Measurements from ENCODE around the gene TMEM178A. TPM values are rescaled to one million over a fixed set of nuclear protein-coding genes. Genes with fewer than 3 reads are reported as not detected.

Gene TMEM178A
- total and polyA plus RNA-seq, 10 donors, result 0.49 to 2.1 (median 0.89) TPM

DNA sequence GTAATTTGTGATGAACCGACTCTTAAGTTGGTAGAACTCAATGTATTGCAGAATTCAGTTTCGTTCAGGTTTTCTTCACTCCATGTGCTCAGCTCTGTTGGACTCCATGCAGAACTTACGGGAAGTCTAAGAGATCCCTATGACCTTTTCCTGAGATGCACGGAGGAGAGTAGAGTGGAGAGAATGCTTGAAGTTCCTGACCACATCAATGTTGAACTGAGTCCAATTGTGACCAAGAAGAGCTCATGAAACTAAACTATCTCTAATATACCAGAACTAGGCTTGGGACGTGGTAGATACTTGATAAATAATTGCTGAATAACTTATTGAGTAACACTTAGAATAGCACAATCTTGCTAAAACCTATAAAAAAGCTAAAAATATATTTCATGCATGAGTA lies 47.2 kb downstream of the TMEM178A start:
- no peaks in the 10 kb centered on the region for H3K4me1 ChIP-seq
- no peaks in the 10 kb centered on the region for H3K27me3 ChIP-seq (replicated peaks in 1 of 7)
- no peak overlapping the region for H3K27ac ChIP-seq
- H3K4me3 ChIP-seq, result no peak overlapping the region
- H3K9me3 ChIP-seq, result no peaks in the 10 kb centered on the region
- no peak for DNase-seq
- no peaks in the 10 kb centered on the region for H3K36me3 ChIP-seq
- TF ChIP-seq POLR2AphosphoS5 (IDR thresholded peaks at IDR 0.05) (no peak), POLR2A (IDR thresholded peaks at IDR 0.05) (no peak)
- TF ChIP-seq, protein P1, sequence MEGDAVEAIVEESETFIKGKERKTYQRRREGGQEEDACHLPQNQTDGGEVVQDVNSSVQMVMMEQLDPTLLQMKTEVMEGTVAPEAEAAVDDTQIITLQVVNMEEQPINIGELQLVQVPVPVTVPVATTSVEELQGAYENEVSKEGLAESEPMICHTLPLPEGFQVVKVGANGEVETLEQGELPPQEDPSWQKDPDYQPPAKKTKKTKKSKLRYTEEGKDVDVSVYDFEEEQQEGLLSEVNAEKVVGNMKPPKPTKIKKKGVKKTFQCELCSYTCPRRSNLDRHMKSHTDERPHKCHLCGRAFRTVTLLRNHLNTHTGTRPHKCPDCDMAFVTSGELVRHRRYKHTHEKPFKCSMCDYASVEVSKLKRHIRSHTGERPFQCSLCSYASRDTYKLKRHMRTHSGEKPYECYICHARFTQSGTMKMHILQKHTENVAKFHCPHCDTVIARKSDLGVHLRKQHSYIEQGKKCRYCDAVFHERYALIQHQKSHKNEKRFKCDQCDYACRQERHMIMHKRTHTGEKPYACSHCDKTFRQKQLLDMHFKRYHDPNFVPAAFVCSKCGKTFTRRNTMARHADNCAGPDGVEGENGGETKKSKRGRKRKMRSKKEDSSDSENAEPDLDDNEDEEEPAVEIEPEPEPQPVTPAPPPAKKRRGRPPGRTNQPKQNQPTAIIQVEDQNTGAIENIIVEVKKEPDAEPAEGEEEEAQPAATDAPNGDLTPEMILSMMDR (IDR thresholded peaks at IDR 0.05 in 8 of 11, conservative IDR thresholded peaks at IDR 0.05 in 3 of 11), result no peak
- 84 to 93% (median 88%) methylated on average over 5 of the region's 5 CpGs for WGBS, 5 donors
- intact Hi-C loops (cut with DNase I; ENCODE audit: low total_unique reads), result no loop called here

DNA sequence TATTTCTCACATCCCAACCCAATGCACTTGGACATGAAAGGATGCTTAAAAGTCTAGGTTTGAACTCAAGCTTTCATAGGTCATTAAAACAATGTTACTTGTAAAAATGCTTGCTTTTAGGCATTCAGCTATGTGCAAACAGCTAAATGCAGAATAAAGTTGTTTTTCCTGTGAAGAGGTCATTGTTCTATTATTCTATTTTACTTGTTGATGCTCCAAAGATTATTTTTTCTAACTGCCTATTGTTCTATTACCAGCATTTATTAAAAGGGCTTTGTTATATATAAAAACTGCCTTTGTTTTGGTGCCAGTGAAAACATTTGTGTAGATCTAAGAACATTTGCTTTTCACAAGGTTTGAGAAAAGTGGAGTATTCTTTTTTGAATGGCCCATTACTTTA lies 49.4 kb downstream of the TMEM178A start:
- DNase-seq, result no peak
- Histone ChIP-seq H3K4me1 (no peaks in the 10 kb centered on the region), H3K9me3 (no peaks in the 10 kb centered on the region), H3K4me3 (no peak overlapping the region), H3K27ac (no peak overlapping the region), H3K36me3 (no peaks in the 10 kb centered on the region), H3K27me3 (replicated peaks in 1 of 7) (no peaks in the 10 kb centered on the region)
- TF ChIP-seq POLR2A (IDR thresholded peaks at IDR 0.05), result no peak
- TF ChIP-seq POLR2AphosphoS5 (IDR thresholded peaks at IDR 0.05), result no peak
- TF ChIP-seq, protein P1 (IDR thresholded peaks at IDR 0.05 in 8 of 11, conservative IDR thresholded peaks at IDR 0.05 in 3 of 11), result no peak
- intact Hi-C loops (cut with DNase I; ENCODE audit: low total_unique reads), result no loop called here

DNA sequence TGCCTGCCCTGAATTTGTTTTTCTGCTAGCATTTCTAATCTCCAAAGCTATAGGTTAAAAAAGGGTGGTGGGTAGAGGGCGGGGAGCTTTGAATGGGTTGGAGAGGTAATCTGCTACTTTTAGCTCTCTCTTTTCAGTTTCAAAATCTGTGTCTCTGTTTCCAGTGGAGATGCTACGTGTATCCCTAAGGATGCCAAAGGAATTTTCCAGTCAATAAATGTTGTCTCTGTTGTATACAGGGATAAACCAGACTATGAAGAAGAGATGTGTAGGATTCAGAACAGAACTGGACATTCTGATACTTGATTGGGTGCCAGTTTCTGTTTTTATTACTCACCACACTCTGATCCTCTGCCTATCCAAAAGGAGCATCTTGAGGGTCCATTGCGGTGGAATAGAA lies 50.1 kb downstream of the TMEM178A start:
- Histone ChIP-seq H3K27me3 (replicated peaks in 1 of 7) (no peaks in the 10 kb centered on the region), H3K9me3 (no peaks in the 10 kb centered on the region), H3K4me3 (no peak overlapping the region), H3K27ac (no peak overlapping the region), H3K36me3 (no peaks in the 10 kb centered on the region), H3K4me1 (no peaks in the 10 kb centered on the region)
- 82 to 98% (median 88%) methylated on average over 3 of the region's 3 CpGs for WGBS, 5 donors
- TF ChIP-seq POLR2A (IDR thresholded peaks at IDR 0.05) (no peak), POLR2AphosphoS5 (IDR thresholded peaks at IDR 0.05) (no peak)
- TF ChIP-seq, protein P1 (IDR thresholded peaks at IDR 0.05 in 8 of 11, conservative IDR thresholded peaks at IDR 0.05 in 3 of 11), result no peak
- intact Hi-C loops (cut with DNase I; ENCODE audit: low total_unique reads), result no loop called here
- DNase-seq, result no peak

DNA sequence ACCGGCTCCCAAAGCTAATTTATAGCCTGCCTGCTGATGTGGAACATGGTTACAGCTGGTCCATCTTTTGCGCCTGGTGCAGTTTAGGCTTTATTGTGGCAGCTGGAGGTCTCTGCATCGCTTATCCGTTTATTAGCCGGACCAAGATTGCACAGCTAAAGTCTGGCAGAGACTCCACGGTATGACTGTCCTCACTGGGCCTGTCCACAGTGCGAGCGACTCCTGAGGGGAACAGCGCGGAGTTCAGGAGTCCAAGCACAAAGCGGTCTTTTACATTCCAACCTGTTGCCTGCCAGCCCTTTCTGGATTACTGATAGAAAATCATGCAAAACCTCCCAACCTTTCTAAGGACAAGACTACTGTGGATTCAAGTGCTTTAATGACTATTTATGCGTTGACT lies 51.4 kb downstream of the TMEM178A start:
- DNase-seq, result no peak

More for the DNA sequence above, 51.4 kb downstream of the TMEM178A start:
- intact Hi-C loops (cut with DNase I; ENCODE audit: low total_unique reads), result no loop called here
- H3K27ac ChIP-seq, result no peak overlapping the region
- no peaks in the 10 kb centered on the region for H3K9me3 ChIP-seq
- no peaks in the 10 kb centered on the region for H3K4me1 ChIP-seq
- H3K4me3 ChIP-seq, result no peak overlapping the region
- no peaks in the 10 kb centered on the region for H3K27me3 ChIP-seq (replicated peaks in 1 of 7)
- H3K36me3 ChIP-seq, result no peaks in the 10 kb centered on the region
- 93 to 98% (median 95%) methylated on average over 12 of the region's 12 CpGs for WGBS, 5 donors
- TF ChIP-seq, protein P1 (IDR thresholded peaks at IDR 0.05 in 8 of 11, conservative IDR thresholded peaks at IDR 0.05 in 3 of 11), result no peak
- TF ChIP-seq POLR2A (IDR thresholded peaks at IDR 0.05) (no peak), POLR2AphosphoS5 (IDR thresholded peaks at IDR 0.05) (no peak)
